HepG2 (cell line): ENCODE data around the gene HS3ST3A1. TPM values are rescaled to one million over a fixed set of nuclear protein-coding genes. Genes with fewer than 3 reads are reported as not detected.
A peak's percentile ranks its signal among the peaks of the same experiment; 100 is the strongest.

Experiments
- ARID4A ChIP-seq: sonication (generic); formaldehyde crosslinking; IDR thresholded peaks from 2 replicates; pipeline ENCODE4 v1.5.0; 2020; ENCODE audit warnings: mild to moderate bottlenecking, missing genetic modification reagents, borderline replicate concordance
- BRD4 ChIP-seq: sonication (generic); formaldehyde crosslinking; IDR thresholded peaks from 2 replicates; pipeline ENCODE4 v1.4.0; 2020; ENCODE audit warnings: missing genetic modification reagents
- IKZF1 ChIP-seq: fragments of 450-650 bp; IDR thresholded peaks from 2 replicates; pipeline ENCODE4 v1.7.1; 2016
- LCORL ChIP-seq, 2 experiments: fragments of 450-650 bp in 1 of 2; sonication (generic) in 1 of 2; formaldehyde crosslinking in 1 of 2; IDR thresholded peaks; 2 replicates each; pipeline versions ENCODE4 v1.5.0 to v1.6.1; 2017 to 2020; ENCODE audit warnings: antibody characterized with exemption in 1 of 2, missing genetic modification reagents in 1 of 2
- MED13 ChIP-seq: sonication (generic); formaldehyde crosslinking; IDR thresholded peaks from 2 replicates; pipeline ENCODE4 v1.5.0; 2020; ENCODE audit warnings: missing genetic modification reagents
- MTERF4 ChIP-seq: sonication (generic); formaldehyde crosslinking; IDR thresholded peaks from 2 replicates; pipeline ENCODE4 v1.8.0; 2023; ENCODE audit warnings: mild to moderate bottlenecking, missing genetic modification reagents
- MYC ChIP-seq: sonication (generic); formaldehyde crosslinking; IDR thresholded peaks from 2 replicates; pipeline ENCODE4 v1.9.0; 2021; ENCODE audit warnings: missing genetic modification reagents, borderline replicate concordance
- NAIF1 ChIP-seq: sonication (generic); formaldehyde crosslinking; IDR thresholded peaks from 2 replicates; pipeline ENCODE4 v1.5.0; 2020; ENCODE audit warnings: mild to moderate bottlenecking, missing genetic modification reagents, borderline replicate concordance
- NFIB ChIP-seq: sonication (generic); formaldehyde crosslinking; IDR thresholded peaks from 2 replicates; pipeline ENCODE4 v1.9.0; 2021; ENCODE audit warnings: missing genetic modification reagents, mild to moderate bottlenecking, borderline replicate concordance
- ONECUT2 ChIP-seq: sonication (generic); formaldehyde crosslinking; IDR thresholded peaks from 2 replicates; pipeline ENCODE4 v1.4.0; 2020; ENCODE audit warnings: missing genetic modification reagents
- POGK ChIP-seq: sonication (generic); formaldehyde crosslinking; conservative IDR thresholded peaks from 2 replicates; pipeline ENCODE4 v1.8.0; 2022; ENCODE audit warnings: mild to moderate bottlenecking, moderate library complexity, missing genetic modification reagents
- PPARG ChIP-seq: conservative IDR thresholded peaks from 2 replicates; pipeline ENCODE4 v1.6.1; 2016; ENCODE audit warnings: missing biosample characterization, missing genetic modification reagents
- RELA ChIP-seq: sonication (generic); formaldehyde crosslinking; IDR thresholded peaks from 2 replicates; pipeline ENCODE4 v1.4.0; 2020; ENCODE audit warnings: missing genetic modification reagents
- SALL1 ChIP-seq: sonication (generic); formaldehyde crosslinking; IDR thresholded peaks from 2 replicates; pipeline ENCODE4 v1.8.0; 2022; ENCODE audit warnings: mild to moderate bottlenecking, missing genetic modification reagents
- SOX5 ChIP-seq: IDR thresholded peaks from 2 replicates; pipeline ENCODE4 v1.6.1; 2016; ENCODE audit warnings: borderline replicate concordance
- ZBTB43 ChIP-seq: sonication (generic); formaldehyde crosslinking; conservative IDR thresholded peaks from 2 replicates; pipeline ENCODE4 v1.4.0; 2020; ENCODE audit warnings: missing genetic modification reagents
- ZBTB7A ChIP-seq: sonication (generic); formaldehyde crosslinking; IDR thresholded peaks from 2 replicates; pipeline ENCODE4 v1.8.0; 2022; ENCODE audit warnings: mild to moderate bottlenecking, missing genetic modification reagents
- ZFX ChIP-seq: sonication (generic); formaldehyde crosslinking; IDR thresholded peaks from 2 replicates; pipeline ENCODE4 v1.4.0; 2020; ENCODE audit warnings: mild to moderate bottlenecking, low read depth, missing genetic modification reagents, moderate library complexity
- ZNF232 ChIP-seq: sonication (generic); formaldehyde crosslinking; IDR thresholded peaks from 2 replicates; pipeline ENCODE4 v1.4.0; 2020; ENCODE audit warnings: missing genetic modification reagents, borderline replicate concordance
- ZNF644 ChIP-seq: IDR thresholded peaks from 2 replicates; pipeline ENCODE4 v1.6.1; 2016; ENCODE audit warnings: low read depth
- ZNF703 ChIP-seq: sonication (generic); formaldehyde crosslinking; IDR thresholded peaks from 2 replicates; pipeline ENCODE4 v1.5.1; 2020; ENCODE audit warnings: missing genetic modification reagents, mild to moderate bottlenecking, moderate library complexity, borderline replicate concordance
- ZNF816 ChIP-seq: sonication (generic); formaldehyde crosslinking; IDR thresholded peaks from 2 replicates; pipeline ENCODE4 v1.8.0; 2022; ENCODE audit warnings: missing genetic modification reagents, mild to moderate bottlenecking, borderline replicate concordance
- polyA plus RNA-seq, 8 experiments: library from polyadenylated mRNA; depleted of rRNA in 3 of 8; stranded (reverse) in 7 of 8; unstranded in 1 of 8; fragments of >200 nt; fragmentation: Illumina TruSeq in 4 of 8; extraction: Trizol in 4 of 8; gene quantifications; 2 replicates each; pipeline versions ENCODE4 v1.2.1 to v1.2.3, GENCODE V29; 2011 to 2016; ENCODE audit warnings: low read depth in 4 of 8, missing spikeins in 1 of 8, mixed read lengths in 1 of 8; ENCODE audit not compliant: insufficient read depth in 1 of 8
- total RNA-seq, 5 experiments: library from RNA; depleted of rRNA; stranded (reverse); fragments of >200 nt; fragmentation: Illumina TruSeq; extraction: Trizol; gene quantifications; 2 replicates each; pipeline ENCODE4 v1.2.3, GENCODE V29; 2016; ENCODE audit warnings: low read depth in 1 of 5

The HS3ST3A1 gene
- total and polyA plus RNA-seq, 2 of the 13 experiments (the other 11 are each of a cell fraction or from before 2014, with no cell fraction given): 1.3 to 3.5 TPM

DNA sequence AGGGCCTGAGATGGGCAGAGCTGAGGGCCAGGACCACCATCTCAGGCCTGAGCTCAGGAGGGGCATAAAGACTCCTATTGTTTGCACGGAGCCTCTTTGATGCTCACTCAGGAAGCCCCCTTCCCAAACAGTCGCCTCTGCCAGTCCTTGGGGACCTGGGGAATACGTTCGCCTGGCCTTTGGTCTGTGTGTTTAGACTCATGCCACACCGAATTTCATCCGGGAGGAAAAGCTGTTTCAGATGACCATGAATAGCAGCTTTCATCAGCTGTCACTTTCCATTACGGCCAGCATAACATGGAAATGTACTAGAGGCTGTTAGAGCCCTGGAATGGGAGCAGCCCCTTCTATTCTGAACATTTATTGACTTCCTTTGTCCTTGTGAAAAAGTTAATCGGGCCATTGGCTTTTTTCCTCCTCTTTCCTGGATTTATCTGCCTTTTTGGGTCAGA lies 139.0 kb downstream of the HS3ST3A1 start (continued):
- TF ChIP-seq ARID4A (peak; percentile 14; the same call in 1 of the 2 replicates), ZNF232 (CRISPR knock-in tag) (no peak), POGK (0 out of 2 replicates have a peak, but pooled peaks have one; percentile 29), MTERF4 (no peak), IKZF1 (no peak), ZFX (CRISPR knock-in tag) (peak; percentile 48; the same call in 1 of the 2 replicates), PPARG (CRISPR knock-in tag) (peak; percentile 39; the same call in 1 of the 2 replicates), MYC (no peak; the same call in 1 of the 2 replicates), ZBTB43 (CRISPR knock-in tag) (0 out of 2 replicates have a peak, but pooled peaks have one; percentile 7), MED13 (CRISPR knock-in tag) (peak; percentile 98), RELA (CRISPR knock-in tag) (peak; percentile 44; the same call in 1 of the 2 replicates), NFIB (CRISPR knock-in tag) (no peak), NAIF1 (peak; percentile 39; the same call in 1 of the 2 replicates), ZBTB7A (CRISPR knock-in tag) (0 out of 2 replicates have a peak, but pooled peaks have one; percentile 22), SALL1 (peak; percentile 91), LCORL (IDR thresholded peaks at IDR 0.05) (no peak), LCORL (CRISPR knock-in tag; IDR thresholded peaks at IDR 0.05) (peak; percentile 52), ZNF816 (CRISPR knock-in tag) (0 out of 2 replicates have a peak, but pooled peaks have one; percentile 35), ONECUT2 (peak; percentile 61), ZNF703 (0 out of 2 replicates have a peak, but pooled peaks have one; percentile 79), SOX5 (CRISPR knock-in tag) (peak; percentile 77; the same call in 1 of the 2 replicates), ZNF644 (CRISPR knock-in tag) (peak; percentile 67), BRD4 (CRISPR knock-in tag) (0 out of 2 replicates have a peak, but pooled peaks have one; percentile 21)
